Activated naive CD4-positive, alpha-beta T cell (primary cell): ENCODE data around the gene FAM241B.

ENCODE experiments used
- DNase-seq, 4 experiments: peaks; one replicate each; lab custom pipeline; 2025; lab: John Stamatoyannopoulos, UW

Gene FAM241B

DNA sequence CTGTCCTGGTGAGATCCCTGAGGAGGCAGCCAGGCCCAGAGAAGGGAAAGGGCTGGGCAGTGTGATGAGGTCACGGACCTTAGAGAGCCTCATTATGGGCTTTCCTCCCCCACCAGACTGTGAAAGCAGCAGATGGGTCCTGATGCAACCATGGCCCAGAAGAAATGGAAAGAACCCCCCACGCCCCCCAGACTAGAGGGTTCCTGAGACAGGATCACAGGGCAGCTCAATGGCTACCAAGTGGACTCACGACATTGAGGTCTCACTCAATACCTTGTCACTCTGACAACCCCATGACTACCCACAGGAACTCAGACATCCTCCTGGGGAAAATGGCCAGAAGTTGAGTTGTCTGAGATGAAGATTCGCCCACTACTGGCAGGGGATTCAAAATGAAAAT lies 36.7 kb downstream of the FAM241B start:
- no peak for DNase-seq

DNA sequence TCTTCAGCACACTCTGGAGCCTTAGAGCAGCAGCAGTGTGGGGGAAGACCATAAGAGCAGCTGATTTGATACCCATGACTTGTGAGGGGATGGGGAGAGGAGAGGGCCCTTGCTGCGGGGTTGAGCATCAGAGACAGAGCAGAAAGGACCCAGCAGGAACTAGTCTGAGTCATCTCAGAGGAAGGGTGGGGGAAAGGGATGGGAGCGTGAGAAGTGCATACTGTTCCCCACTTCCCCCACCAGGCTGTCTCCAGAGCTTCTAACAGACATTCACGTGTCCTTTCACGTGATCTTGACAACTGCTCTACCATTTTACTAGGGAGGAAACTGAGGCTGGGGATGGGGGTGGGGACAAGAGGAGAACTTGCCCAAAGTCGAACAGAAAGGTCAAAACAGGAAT lies 38.7 kb downstream of the FAM241B start:
- DNase-seq: no peak

- DNase-seq: no peak
Measured at GRCh38 chr10:69669409-69669808, 39.4 kb downstream of the FAM241B start.

DNA sequence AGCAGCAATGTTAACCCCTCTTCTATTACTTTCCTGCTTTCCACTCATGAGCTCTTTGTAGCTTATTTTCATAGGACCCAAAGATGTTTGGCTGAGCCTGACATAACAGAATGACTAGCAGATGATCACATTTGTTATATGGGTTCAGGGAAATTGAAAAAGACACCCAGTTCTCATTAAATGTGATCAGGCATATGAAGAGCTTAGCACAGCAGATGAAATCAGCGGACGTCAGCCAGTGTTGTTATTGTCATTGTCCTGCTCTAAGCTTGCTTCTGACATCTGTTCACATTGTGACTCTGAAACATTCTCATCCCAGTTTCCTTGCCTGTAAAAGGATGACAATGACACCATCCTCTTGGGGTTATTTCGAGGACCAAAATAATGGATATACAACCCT lies 43.5 kb downstream of the FAM241B start:
- DNase-seq: no peak

- DNase-seq: no peak
Measured at GRCh38 chr10:69674786-69675185, 44.7 kb downstream of the FAM241B start.

DNA sequence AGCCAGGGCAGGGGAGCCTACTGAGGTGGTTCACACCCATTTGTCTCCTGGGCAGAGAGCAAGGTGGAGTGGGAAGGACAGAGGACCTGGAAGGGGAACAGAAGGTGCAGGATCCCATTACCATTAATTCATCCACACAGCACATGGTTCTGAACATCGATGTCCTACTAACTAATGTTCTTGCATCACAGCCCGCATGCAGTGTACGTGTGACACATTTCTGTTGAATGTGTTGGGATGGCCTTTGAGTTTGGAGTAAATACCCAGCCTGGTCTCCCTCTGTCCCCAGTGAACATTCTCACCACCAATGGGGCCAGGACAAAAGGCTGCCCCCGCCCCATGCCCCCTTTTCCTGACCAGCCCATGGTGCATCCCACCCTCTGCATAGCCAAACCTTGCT lies 46.3 kb downstream of the FAM241B start:
- DNase-seq: no peak

DNA sequence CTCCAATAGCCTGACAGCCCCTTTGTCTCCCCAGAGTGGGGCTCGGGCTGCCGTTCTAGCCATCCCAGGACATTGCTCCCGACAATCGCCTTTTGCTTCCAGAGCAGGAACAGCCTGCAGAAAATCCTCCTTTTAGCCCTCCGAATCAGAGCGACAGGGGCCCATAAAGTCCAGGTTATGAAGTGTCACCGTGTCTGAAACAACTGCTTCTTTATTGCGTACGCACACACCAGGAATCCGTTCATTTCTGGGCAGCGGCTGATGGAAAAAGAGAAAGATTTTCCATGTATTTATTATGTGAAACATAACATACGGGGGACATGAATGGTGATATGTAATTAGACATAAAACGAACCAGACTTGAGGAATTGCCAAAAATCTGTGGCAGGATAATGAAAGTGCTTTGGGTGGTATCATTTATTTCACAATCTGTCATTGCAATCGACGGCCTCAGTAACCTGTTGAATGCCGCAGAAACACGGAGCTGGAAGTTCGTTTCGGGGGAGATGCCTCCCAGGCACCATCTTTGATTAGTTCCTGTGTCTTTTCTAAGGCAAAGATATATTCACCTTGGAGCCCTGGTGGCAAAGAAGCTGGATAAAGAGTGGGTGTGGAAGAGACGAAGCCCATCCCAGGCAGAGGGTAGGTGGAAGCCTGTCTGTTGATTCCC lies 48.1 kb downstream of the FAM241B start:
- DNase-seq: no peak

DNA sequence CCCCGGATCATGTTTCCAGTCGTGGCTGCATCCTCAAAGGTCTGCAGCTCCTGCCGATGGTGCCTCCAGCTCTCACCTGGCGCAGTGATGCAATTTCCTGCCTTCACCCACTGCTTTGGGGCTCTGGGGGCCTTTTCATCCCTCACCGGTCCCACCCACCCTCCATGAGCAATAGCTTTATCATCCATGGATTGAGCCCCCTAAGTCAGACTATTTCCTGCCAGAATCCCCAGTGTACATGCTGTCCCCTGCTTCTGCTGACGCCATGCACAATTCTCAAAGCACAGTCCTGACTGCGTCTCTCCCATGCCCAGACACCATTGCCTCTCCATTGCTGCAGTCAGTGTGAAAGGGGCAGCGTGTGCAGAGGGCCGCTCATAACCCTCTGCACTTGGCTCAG lies 49.7 kb downstream of the FAM241B start:
- no peak for DNase-seq

DNA sequence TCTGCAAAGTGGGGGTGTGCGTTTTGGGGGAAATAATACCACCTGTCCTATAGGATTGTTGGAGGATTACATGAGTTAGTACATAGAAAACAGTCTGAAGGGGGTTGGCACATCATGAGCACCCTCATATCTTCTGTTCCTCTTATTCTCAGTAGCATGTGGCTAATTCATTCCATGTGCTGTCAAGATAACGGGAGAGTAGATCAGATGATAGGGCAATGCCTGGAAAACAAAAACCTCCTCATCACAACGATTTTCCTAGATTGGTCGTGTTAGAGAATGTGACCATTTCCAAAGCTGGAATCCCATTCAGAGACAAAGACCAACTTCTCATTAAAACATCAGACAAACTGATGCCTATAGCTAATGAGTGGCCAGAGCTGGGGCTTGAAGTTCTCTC lies 50.6 kb downstream of the FAM241B start:
- no peak for DNase-seq

- DNase-seq: no peak
Measured at GRCh38 chr10:69681436-69681835, 51.4 kb downstream of the FAM241B start.

- DNase-seq: no peak
Measured at GRCh38 chr10:69682955-69683474, 53.0 kb downstream of the FAM241B start.
